Endothelial cell of umbilical vein (primary cell): ENCODE measurements around the gene ERRFI1.

ENCODE experiments used
- EZH2 ChIP-seq: IDR thresholded peaks from 2 replicates; pipeline ENCODE4 v1.6.1; 2012; ENCODE audit warnings: borderline replicate concordance, low read depth, mild to moderate bottlenecking, moderate library complexity, low read length, inconsistent platforms; ENCODE audit not compliant: severe bottlenecking
- TF ChIP-seq, protein P1 (sequence below), 2 donors: IDR thresholded peaks; 1 replicate in 1 of 2; 2 replicates in 1 of 2; pipeline ENCODE4 v1.5.1; 2011; ENCODE audit warnings: low read length in 2 of 2, mild to moderate bottlenecking in 2 of 2, moderate library complexity in 2 of 2, control low read depth in 1 of 2, inconsistent platforms in 1 of 2, low read depth in 1 of 2; ENCODE audit not compliant: insufficient read depth in 1 of 2; ENCODE audit errors: extremely low read depth in 1 of 2

DNA sequence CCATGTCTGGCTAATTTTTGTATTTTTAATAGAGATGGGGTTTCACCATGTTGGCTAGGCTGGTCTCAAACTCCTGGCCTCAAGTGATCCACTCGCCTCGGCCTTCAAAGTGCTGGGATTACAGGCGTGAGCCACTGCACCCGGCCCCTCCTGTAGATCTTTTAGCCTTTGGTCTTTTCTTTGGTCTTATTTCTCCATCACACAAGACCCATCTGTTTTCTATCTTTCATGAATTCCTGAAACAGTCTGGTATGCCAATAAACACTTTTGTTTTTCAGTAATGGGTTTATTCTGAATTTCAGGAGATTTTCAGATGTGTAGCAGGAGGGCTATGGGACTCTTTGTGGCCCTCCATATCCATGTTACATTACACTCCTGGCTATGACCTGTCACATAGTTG is 23.2 kb downstream of the ERRFI1 start:
- TF ChIP-seq, protein P1, sequence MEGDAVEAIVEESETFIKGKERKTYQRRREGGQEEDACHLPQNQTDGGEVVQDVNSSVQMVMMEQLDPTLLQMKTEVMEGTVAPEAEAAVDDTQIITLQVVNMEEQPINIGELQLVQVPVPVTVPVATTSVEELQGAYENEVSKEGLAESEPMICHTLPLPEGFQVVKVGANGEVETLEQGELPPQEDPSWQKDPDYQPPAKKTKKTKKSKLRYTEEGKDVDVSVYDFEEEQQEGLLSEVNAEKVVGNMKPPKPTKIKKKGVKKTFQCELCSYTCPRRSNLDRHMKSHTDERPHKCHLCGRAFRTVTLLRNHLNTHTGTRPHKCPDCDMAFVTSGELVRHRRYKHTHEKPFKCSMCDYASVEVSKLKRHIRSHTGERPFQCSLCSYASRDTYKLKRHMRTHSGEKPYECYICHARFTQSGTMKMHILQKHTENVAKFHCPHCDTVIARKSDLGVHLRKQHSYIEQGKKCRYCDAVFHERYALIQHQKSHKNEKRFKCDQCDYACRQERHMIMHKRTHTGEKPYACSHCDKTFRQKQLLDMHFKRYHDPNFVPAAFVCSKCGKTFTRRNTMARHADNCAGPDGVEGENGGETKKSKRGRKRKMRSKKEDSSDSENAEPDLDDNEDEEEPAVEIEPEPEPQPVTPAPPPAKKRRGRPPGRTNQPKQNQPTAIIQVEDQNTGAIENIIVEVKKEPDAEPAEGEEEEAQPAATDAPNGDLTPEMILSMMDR (IDR thresholded peaks at IDR 0.05; ENCODE audit: extremely low read depth in 1 of 2, insufficient read depth in 1 of 2, low read depth in 1 of 2, low read length in 2 of 2): no peak
- no peak for TF ChIP-seq EZH2
